Epithelial cell of prostate (primary cell): ENCODE results near the gene METTL25.

Experiments
- DNase-seq: peaks from one replicate; pipeline ENCODE4 v3.0.0-alpha.2; 2011; ENCODE audit warnings: low read depth, low spot score
- H3K27ac ChIP-seq: fragments of 450-650 bp; 2 replicates; pipeline ENCODE4 v1.5.1; 2017; ENCODE audit warnings: mild to moderate bottlenecking

The METTL25 gene

DNA sequence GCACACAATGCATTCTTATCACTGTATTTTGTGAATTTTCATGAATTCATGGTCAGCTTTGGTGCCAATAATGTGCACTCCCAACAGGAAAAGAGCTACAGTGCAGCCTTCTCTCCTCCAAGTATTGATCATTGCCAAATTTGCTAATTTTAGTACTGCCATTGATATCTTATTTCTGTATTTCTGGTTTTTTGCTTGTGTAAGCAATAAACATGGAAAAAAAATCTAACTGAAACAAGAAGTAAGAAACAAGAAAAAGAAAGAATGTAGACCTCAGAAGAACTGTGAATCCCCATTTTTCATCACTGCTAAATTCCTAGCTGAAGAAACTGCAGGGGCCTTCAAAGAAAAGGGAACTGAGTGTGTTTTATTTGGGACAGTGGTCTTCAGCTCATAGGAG lies 161.2 kb downstream of the METTL25 start:
- no peak for DNase-seq
- no peak overlapping the region for H3K27ac ChIP-seq

DNA sequence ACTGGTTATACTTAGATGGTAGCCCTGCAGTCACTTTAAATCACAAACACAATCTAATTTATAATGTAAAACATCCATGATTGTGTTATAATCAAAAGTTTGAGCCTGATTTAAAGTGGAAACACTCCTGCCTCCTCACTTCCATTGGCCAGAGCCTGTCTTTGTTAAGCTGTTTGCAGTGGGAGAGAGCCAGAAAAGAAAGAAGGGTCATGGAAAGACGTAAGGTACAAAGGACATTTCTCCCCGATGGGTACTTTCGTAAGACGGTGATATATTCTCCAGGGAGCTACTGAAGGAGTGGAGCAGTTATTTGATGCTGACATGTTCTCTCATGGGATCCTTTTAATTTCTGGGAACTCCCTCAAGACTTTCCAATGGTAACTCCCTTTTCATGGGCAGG lies 164.0 kb downstream of the METTL25 start:
- DNase-seq = no peak
- no peak overlapping the region for H3K27ac ChIP-seq

DNA sequence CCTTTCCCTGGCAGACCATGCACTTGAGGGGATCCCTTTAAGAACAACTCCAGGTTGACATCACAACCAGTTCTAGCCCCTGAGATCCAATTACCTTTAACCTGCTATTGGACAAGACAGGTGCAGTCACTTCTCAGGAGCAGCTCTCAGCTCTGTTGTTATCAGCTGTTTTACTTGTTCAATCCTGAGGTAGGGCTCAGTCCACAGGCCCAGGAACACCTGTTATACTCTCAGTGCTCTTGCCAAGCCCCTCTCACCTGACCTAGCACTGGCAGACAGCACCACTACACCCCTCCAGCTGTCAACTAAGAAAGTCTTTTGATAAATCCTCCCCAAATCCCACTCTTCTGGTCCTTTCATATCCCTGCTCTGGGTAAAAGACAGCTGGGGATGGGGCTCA lies 164.4 kb downstream of the METTL25 start:
- no peak overlapping the region for H3K27ac ChIP-seq
- DNase-seq = no peak

DNA sequence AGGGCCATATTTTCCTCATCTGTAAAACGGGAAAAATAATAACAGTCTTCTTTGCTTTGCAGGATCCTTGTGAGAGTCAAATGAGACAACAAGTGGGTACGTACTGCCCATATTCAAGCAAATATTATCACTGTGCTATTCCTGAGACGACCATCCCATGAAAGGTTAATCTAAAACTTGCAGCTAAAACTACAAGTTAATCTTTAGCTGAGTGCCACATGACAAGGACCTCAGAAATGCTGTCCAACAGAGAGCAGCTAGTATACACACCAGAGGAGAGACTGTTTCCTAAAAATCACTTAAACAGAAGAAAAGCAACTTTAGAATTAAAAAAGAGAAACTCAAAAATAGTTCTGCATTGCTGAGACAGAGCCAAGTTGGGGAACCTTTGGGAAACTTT lies 165.7 kb downstream of the METTL25 start:
- DNase-seq = no peak
- H3K27ac ChIP-seq = no peak overlapping the region

DNA sequence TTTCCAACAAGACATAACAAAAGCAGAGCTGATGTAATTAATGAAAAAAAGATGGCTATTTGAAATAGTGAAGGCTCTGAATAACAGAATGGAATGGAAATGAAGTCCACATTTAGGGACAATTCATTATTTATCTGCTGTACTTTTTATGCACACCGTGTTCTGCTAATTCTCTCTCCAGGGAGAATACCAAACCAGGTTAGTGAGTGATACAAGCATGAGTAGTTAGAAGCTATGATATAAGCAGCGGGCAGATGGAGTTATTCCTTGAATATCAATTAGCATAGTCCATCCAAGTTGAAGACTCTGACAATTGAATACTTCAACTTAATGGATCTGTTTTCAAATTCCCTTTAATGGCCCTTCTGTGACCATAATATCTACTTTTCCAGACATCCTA lies 166.3 kb downstream of the METTL25 start:
- DNase-seq = no peak

DNA sequence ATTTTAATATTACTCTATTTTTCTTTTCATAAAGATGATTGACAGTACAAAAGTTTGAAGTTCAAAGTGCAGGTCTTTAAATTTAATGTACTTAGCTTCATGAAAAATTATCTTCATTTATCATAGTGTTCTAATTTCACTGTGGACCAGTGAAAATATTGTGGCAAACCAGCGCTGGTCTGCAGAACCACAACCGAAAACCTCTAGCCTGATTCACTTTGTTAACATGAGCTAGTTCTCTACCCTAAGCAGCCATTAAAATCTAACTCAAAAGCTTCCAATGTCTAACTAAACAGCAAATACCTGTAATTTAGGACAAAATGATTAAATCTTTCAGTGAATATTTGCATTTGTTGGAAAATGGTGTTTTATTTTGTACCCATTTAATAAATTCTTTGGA lies 167.3 kb downstream of the METTL25 start:
- no peak for DNase-seq
- H3K27ac ChIP-seq = no peak overlapping the region

More for the DNA sequence above, 166.3 kb downstream of the METTL25 start:
- H3K27ac ChIP-seq = no peak overlapping the region

DNA sequence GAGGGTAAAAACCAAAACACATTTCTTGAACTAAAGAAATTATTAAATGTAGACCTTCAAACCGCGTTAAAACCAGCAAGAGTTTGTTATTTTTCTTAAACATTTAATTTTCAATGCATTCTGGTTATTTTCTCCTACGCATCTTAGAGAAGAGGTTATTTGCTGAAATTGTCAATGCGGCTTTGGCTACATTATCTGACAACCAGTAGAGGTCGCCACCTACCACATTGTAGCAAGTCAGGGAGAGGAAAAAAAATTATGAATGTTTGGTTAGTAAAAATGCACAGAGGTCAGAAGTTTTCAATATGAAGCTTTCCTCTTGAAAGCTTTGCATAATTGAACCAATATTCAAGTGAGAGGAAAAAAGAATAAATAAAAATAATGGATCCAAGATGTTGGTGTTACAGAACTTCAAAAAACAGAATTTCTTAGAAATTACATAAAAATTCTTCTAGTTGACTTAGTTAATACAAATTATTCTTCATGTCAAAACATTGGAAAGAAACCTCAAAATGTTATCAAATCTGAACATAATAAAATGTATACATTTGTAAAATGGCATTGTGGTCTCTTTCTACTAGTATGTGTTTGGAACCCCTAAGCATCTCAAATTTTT lies 168.9 kb downstream of the METTL25 start:
- DNase-seq = peak; percentile 8
- no peak overlapping the region for H3K27ac ChIP-seq
